CD4-positive, alpha-beta T cell (primary cell): ENCODE data around the gene LRRC2. TPM values are rescaled to one million over a fixed set of nuclear protein-coding genes. Genes with fewer than 3 reads are reported as not detected.

Experiments used
- ATAC-seq: fragments of 200-7000 bp; cut with Tn5 transposase; one replicate; pipeline ENCODE4 v1.10.0; 2022; ENCODE audit warnings: mild to moderate bottlenecking; ENCODE audit not compliant: poor library complexity
- CTCF ChIA-PET: fragments of 350-600 bp; sonication (Branson Sonifier 250); formaldehyde crosslinking; loops from one replicate; lab custom pipeline; 2021; ENCODE audit warnings: antibody characterized with exemption, inconsistent platforms; lab: Charles Lee
- POLR2A ChIA-PET: fragments of 350-600 bp; sonication (Branson Sonifier 250); formaldehyde crosslinking; loops from one replicate; lab custom pipeline; 2021; ENCODE audit warnings: antibody characterized with exemption, inconsistent platforms; lab: Charles Lee
- DNase-seq, 14 experiments: peaks; one replicate each; pipeline ENCODE4 v3.0.0-alpha.2; 2013 to 2020; ENCODE audit warnings: mixed read lengths in 2 of 14
- H3K27ac ChIP-seq, 2 donors: one replicate each; pipeline versions ENCODE4 v1.5.1 to v1.7.0; 2013; ENCODE audit warnings: low read length in 2 of 2, low read depth in 1 of 2, mild to moderate bottlenecking in 1 of 2
- H3K27me3 ChIP-seq, 2 experiments: 1 replicate in 1 of 2; 2 replicates in 1 of 2; pipeline versions ENCODE4 v1.6.1 to v1.7.0; 2013; ENCODE audit warnings: low read length in 2 of 2, control low read depth in 1 of 2, mild to moderate bottlenecking in 1 of 2, moderate library complexity in 1 of 2; ENCODE audit not compliant: insufficient read depth in 2 of 2, control insufficient read depth in 1 of 2
- H3K36me3 ChIP-seq: one replicate; pipeline ENCODE4 v1.6.1; 2013; ENCODE audit warnings: low read length, control low read depth; ENCODE audit not compliant: insufficient read depth
- H3K4me1 ChIP-seq: one replicate; pipeline ENCODE4 v1.6.1; 2013; ENCODE audit warnings: low read length, control low read depth; ENCODE audit not compliant: insufficient read depth
- H3K4me3 ChIP-seq: one replicate; pipeline ENCODE4 v1.5.1; 2013; ENCODE audit warnings: mild to moderate bottlenecking, low read length, moderate library complexity
- H3K9me3 ChIP-seq, 2 experiments: 1 replicate in 1 of 2; 2 replicates in 1 of 2; pipeline versions ENCODE4 v1.6.1 to v1.7.0; 2013; ENCODE audit warnings: low read length in 2 of 2, mild to moderate bottlenecking in 2 of 2, control low read depth in 1 of 2, moderate library complexity in 1 of 2; ENCODE audit not compliant: control insufficient read depth in 1 of 2, insufficient read depth in 1 of 2
- H3K27ac Mint-ChIP-seq: one replicate; pipeline ENCODE4 v1.8.0; 2020; ENCODE audit warnings: mixed read lengths
- H3K27me3 Mint-ChIP-seq: one replicate; pipeline ENCODE4 v1.8.0; 2021; ENCODE audit warnings: mixed read lengths
- H3K36me3 Mint-ChIP-seq: one replicate; pipeline ENCODE4 v1.8.0; 2021; ENCODE audit warnings: low read depth, mixed read lengths
- H3K4me1 Mint-ChIP-seq: one replicate; pipeline ENCODE4 v1.8.0; 2021; ENCODE audit warnings: low read depth, mixed read lengths
- H3K4me3 Mint-ChIP-seq: one replicate; pipeline ENCODE4 v1.8.0; 2020; ENCODE audit warnings: mild to moderate bottlenecking, mixed read lengths
- H3K9me3 Mint-ChIP-seq: one replicate; pipeline ENCODE4 v1.8.0; 2020; ENCODE audit warnings: mixed read lengths
- CTCF ChIP-seq: fragments of 200-600 bp; IDR thresholded peaks from one replicate; pipeline ENCODE4 v1.8.0; 2022; ENCODE audit warnings: antibody characterized with exemption, mild to moderate bottlenecking
- intact Hi-C, 2 experiments: fragments of 100-400 bp; cut with DNase I in 1 of 2; cut with micrococcal nuclease in 1 of 2; formaldehyde crosslinking; loops; one replicate each; pipeline versions ENCODE4 v1.15.1 to v1.9.0; 2023 to 2025; cut with DNase I, micrococcal nuclease
- total RNA-seq, 174 experiments: library from RNA in 2 of 174; stranded (reverse) in 2 of 174; gene quantifications; one replicate each; pipeline ENCODE4 v1.2.3 and lab custom pipeline; 2021 to 2026

The LRRC2 gene
- total RNA-seq, 2 experiments from 2014 or later: 0.59 to 0.91 TPM

GRCh38 chr3:46564190-46565021 lies 1.7 kb downstream of the LRRC2 start:
- POLR2A ChIA-PET: interaction anchor here (1.1 to 1.3 kb wide), 2 partner anchors 22 to 26 kb away, joined by 3 to 5 read pairs; no protein-coding TSS in a partner anchor
- H3K27ac Mint-ChIP-seq: no peak overlapping the region
- Histone ChIP-seq H3K4me3 (no peak overlapping the region), H3K4me1 (peaks cover 15% of the 10 kb centered on the region), H3K9me3 (peaks cover 0 to 3% of the 10 kb centered on the region in 2 experiments), H3K27me3 (peaks cover 8 to 20% of the 10 kb centered on the region in 2 experiments), H3K27ac (no peak overlapping the region), H3K36me3 (no peaks in the 10 kb centered on the region)
- no peak for TF ChIP-seq CTCF
- ATAC-seq (no peak), DNase-seq (no peak)
- peaks cover 23% of the 10 kb centered on the region for H3K27me3 Mint-ChIP-seq
- no peaks in the 10 kb centered on the region for H3K9me3 Mint-ChIP-seq
- H3K4me1 Mint-ChIP-seq: peaks cover 15% of the 10 kb centered on the region
- intact Hi-C loops: loop anchor here in 1 of 2 experiments (5.0 kb wide), 1 partner anchor 68 kb away; no protein-coding TSS in a partner anchor
- H3K4me3 Mint-ChIP-seq: peak overlapping the region; percentile 63
- CTCF ChIA-PET: interaction anchor here (1.5 kb wide), 1 partner anchor 75 kb away, joined by 11 read pairs; no protein-coding TSS in a partner anchor
- no peaks in the 10 kb centered on the region for H3K36me3 Mint-ChIP-seq

GRCh38 chr3:46561951-46562350 lies 4.2 kb downstream of the LRRC2 start:
- ATAC-seq: no peak
- no peak for DNase-seq
- Histone ChIP-seq H3K4me1 (peaks cover 26% of the 10 kb centered on the region), H3K27me3 (peaks cover 8 to 20% of the 10 kb centered on the region in 2 experiments), H3K27ac (no peak overlapping the region), H3K4me3 (no peak overlapping the region), H3K36me3 (no peaks in the 10 kb centered on the region), H3K9me3 (peaks cover 0 to 3% of the 10 kb centered on the region in 2 experiments)
- CTCF ChIA-PET: interaction anchor here (1.2 to 7.6 kb wide), 4 partner anchors 23 to 75 kb away, joined by 3 to 243 read pairs (median 8); no protein-coding TSS in a partner anchor
- no peak for TF ChIP-seq CTCF
- Mint-ChIP-seq H3K36me3 (no peaks in the 10 kb centered on the region), H3K4me3 (no peak overlapping the region), H3K4me1 (peaks cover 27% of the 10 kb centered on the region), H3K27me3 (peaks cover 14% of the 10 kb centered on the region), H3K27ac (no peak overlapping the region), H3K9me3 (no peaks in the 10 kb centered on the region)
- POLR2A ChIA-PET: interaction anchor here (1.4 kb wide), 1 partner anchor 74 kb away, joined by 3 read pairs; no protein-coding TSS in a partner anchor
- intact Hi-C loops: loop anchor here in 1 of 2 experiments (5.0 kb wide), 1 partner anchor 70 kb away; no protein-coding TSS in a partner anchor

GRCh38 chr3:46561511-46561910 lies 4.6 kb downstream of the LRRC2 start:
- H3K9me3 Mint-ChIP-seq: no peaks in the 10 kb centered on the region
- no peak for TF ChIP-seq CTCF
- H3K36me3 ChIP-seq: no peaks in the 10 kb centered on the region
- peaks cover 8 to 18% of the 10 kb centered on the region in 2 experiments for H3K27me3 ChIP-seq
- no peak overlapping the region for H3K4me3 Mint-ChIP-seq
- ChIA-PET POLR2A (interaction anchor here (1.4 kb wide), 1 partner anchor 73 kb away, joined by 3 read pairs; no protein-coding TSS in a partner anchor), CTCF (interaction anchor here (0.6 to 7.6 kb wide), 5 partner anchors 8 to 74 kb away, joined by 3 to 243 read pairs (median 6); no protein-coding TSS in a partner anchor)
- peaks cover 0 to 3% of the 10 kb centered on the region in 2 experiments for H3K9me3 ChIP-seq
- no peaks in the 10 kb centered on the region for H3K36me3 Mint-ChIP-seq
- intact Hi-C loops: loop anchor here in 1 of 2 experiments (5.0 kb wide), 1 partner anchor 71 kb away; no protein-coding TSS in a partner anchor
- H3K27ac ChIP-seq: no peak overlapping the region
- no peak overlapping the region for H3K27ac Mint-ChIP-seq
- peaks cover 14% of the 10 kb centered on the region for H3K27me3 Mint-ChIP-seq
- H3K4me3 ChIP-seq: no peak overlapping the region
- DNase-seq: no peak
- H3K4me1 Mint-ChIP-seq: peaks cover 27% of the 10 kb centered on the region
- no peak for ATAC-seq
- H3K4me1 ChIP-seq: peaks cover 25% of the 10 kb centered on the region
